Neural cell (in vitro differentiated cells): ENCODE measurements around the gene PTEN. TPM values are rescaled to one million over a fixed set of nuclear protein-coding genes. Genes with fewer than 3 reads are reported as not detected.

Experiments used
- H2AFZ ChIP-seq: fragments of 200-600, 300-800 bp; sonication (generic), shearing (Covaris generic); 2 replicates; pipeline ENCODE4 v1.6.0; 2014; ENCODE audit warnings: low read depth, mild to moderate bottlenecking, antibody characterized with exemption, low read length, moderate library complexity
- H3F3A ChIP-seq: fragments of 200-600 bp; shearing (Covaris generic); 2 replicates; pipeline ENCODE4 v1.6.1; 2016; ENCODE audit warnings: mild to moderate bottlenecking, moderate library complexity, mixed read lengths, antibody characterized with exemption, low read length; ENCODE audit not compliant: insufficient read depth, poor library complexity, severe bottlenecking
- H3K27ac ChIP-seq: fragments of 200-600, 300-800 bp; sonication (generic), shearing (Covaris generic); 2 replicates; pipeline ENCODE4 v1.5.1; 2014; ENCODE audit warnings: mild to moderate bottlenecking, low read length, moderate library complexity
- H3K27me3 ChIP-seq: fragments of 300-800, 200-600 bp; sonication (generic), shearing (Covaris generic); 2 replicates; pipeline ENCODE4 v1.6.0; 2014; ENCODE audit warnings: mild to moderate bottlenecking, low read depth, low read length, moderate library complexity; ENCODE audit not compliant: insufficient read depth
- H3K36me3 ChIP-seq: fragments of 300-800, 200-600 bp; sonication (generic), shearing (Covaris generic); 2 replicates; pipeline ENCODE4 v1.5.1; 2014; ENCODE audit warnings: mild to moderate bottlenecking, antibody characterized with exemption, low read length, moderate library complexity; ENCODE audit not compliant: insufficient read depth
- H3K4me2 ChIP-seq: fragments of 300-800, 200-600 bp; sonication (generic), shearing (Covaris generic); 2 replicates; pipeline ENCODE4 v1.6.0; 2014; ENCODE audit warnings: mild to moderate bottlenecking, low read length
- H3K4me3 ChIP-seq: fragments of 300-800, 200-600 bp; sonication (generic), shearing (Covaris generic); 2 replicates; pipeline ENCODE4 v1.5.1; 2014; ENCODE audit warnings: mild to moderate bottlenecking, low read length, moderate library complexity
- H3K79me2 ChIP-seq: fragments of 200-600 bp; shearing (Covaris generic); replicated peaks from 2 replicates; pipeline ENCODE4 v1.6.0; 2014; ENCODE audit warnings: mild to moderate bottlenecking, low read length, moderate library complexity; ENCODE audit not compliant: insufficient read depth
- H3K9ac ChIP-seq: fragments of 300-800, 200-600 bp; sonication (generic), shearing (Covaris generic); 2 replicates; pipeline ENCODE4 v1.6.1; 2016; ENCODE audit warnings: mild to moderate bottlenecking, low read length, mixed read lengths
- H3K9me2 ChIP-seq: fragments of 200-600 bp; shearing (Covaris generic); 2 replicates; pipeline ENCODE4 v1.6.1; 2016; ENCODE audit warnings: mild to moderate bottlenecking, low read length, mixed read lengths; ENCODE audit not compliant: insufficient read depth
- H3K9me3 ChIP-seq: fragments of 200-600, 300-800 bp; sonication (generic), shearing (Covaris generic); 2 replicates; pipeline ENCODE4 v1.6.1; 2016; ENCODE audit warnings: mild to moderate bottlenecking, mixed run types, low read length, moderate library complexity, mixed read lengths
- H4K20me1 ChIP-seq: fragments of 200-600 bp; shearing (Covaris generic); 2 replicates; pipeline ENCODE4 v1.6.1; 2016; ENCODE audit warnings: mild to moderate bottlenecking, mixed run types; ENCODE audit not compliant: insufficient read depth
- EP300 ChIP-seq: fragments of 450-650 bp; conservative IDR thresholded peaks from 2 replicates; pipeline ENCODE4 v1.6.1; 2014; ENCODE audit warnings: antibody characterized with exemption, mild to moderate bottlenecking, moderate library complexity; ENCODE audit not compliant: poor library complexity, severe bottlenecking
- EZH2 ChIP-seq: fragments of 200-600, 300-800 bp; shearing (Covaris generic), sonication (generic); IDR thresholded peaks from 2 replicates; pipeline ENCODE4 v1.6.1; 2014; ENCODE audit warnings: antibody characterized with exemption, low read length, borderline replicate concordance, mild to moderate bottlenecking; ENCODE audit not compliant: insufficient read depth, poor library complexity, severe bottlenecking
- MXI1 ChIP-seq: fragments of 450-650 bp; conservative IDR thresholded peaks from 2 replicates; pipeline ENCODE4 v1.6.1; 2014; ENCODE audit warnings: antibody characterized with exemption, mild to moderate bottlenecking; ENCODE audit not compliant: poor library complexity, severe bottlenecking
- POLR2AphosphoS5 ChIP-seq: IDR thresholded peaks from 2 replicates; pipeline ENCODE4 v1.6.1; 2012
- RAD21 ChIP-seq: fragments of 450-650 bp; conservative IDR thresholded peaks from 2 replicates; pipeline ENCODE4 v1.6.1; 2014; ENCODE audit warnings: antibody characterized with exemption, mild to moderate bottlenecking, moderate library complexity
- SMC3 ChIP-seq: fragments of 450-650 bp; conservative IDR thresholded peaks from 2 replicates; pipeline ENCODE4 v1.6.1; 2014; ENCODE audit warnings: antibody characterized with exemption, mild to moderate bottlenecking, moderate library complexity; ENCODE audit not compliant: poor library complexity
- TAF1 ChIP-seq: IDR thresholded peaks from 2 replicates; pipeline ENCODE4 v1.6.1; 2012; ENCODE audit warnings: low read depth
- polyA plus RNA-seq: library from polyadenylated mRNA; depleted of rRNA; stranded (reverse); fragments of >200 nt; gene quantifications from 2 replicates; pipeline ENCODE4 v1.2.3, GENCODE V29; 2014
- TF ChIP-seq, protein P1 (sequence below): IDR thresholded peaks from 2 replicates; pipeline ENCODE4 v1.6.1; 2012; ENCODE audit warnings: borderline replicate concordance
- TF ChIP-seq, protein P2 (sequence below): fragments of 450-650 bp; IDR thresholded peaks from 2 replicates; pipeline ENCODE4 v1.5.1; 2014; ENCODE audit warnings: antibody characterized with exemption, mild to moderate bottlenecking, moderate library complexity; ENCODE audit not compliant: poor library complexity, severe bottlenecking

Gene PTEN
- polyA plus RNA-seq, 1 donor from 2014 or later = 47.3 TPM

DNA sequence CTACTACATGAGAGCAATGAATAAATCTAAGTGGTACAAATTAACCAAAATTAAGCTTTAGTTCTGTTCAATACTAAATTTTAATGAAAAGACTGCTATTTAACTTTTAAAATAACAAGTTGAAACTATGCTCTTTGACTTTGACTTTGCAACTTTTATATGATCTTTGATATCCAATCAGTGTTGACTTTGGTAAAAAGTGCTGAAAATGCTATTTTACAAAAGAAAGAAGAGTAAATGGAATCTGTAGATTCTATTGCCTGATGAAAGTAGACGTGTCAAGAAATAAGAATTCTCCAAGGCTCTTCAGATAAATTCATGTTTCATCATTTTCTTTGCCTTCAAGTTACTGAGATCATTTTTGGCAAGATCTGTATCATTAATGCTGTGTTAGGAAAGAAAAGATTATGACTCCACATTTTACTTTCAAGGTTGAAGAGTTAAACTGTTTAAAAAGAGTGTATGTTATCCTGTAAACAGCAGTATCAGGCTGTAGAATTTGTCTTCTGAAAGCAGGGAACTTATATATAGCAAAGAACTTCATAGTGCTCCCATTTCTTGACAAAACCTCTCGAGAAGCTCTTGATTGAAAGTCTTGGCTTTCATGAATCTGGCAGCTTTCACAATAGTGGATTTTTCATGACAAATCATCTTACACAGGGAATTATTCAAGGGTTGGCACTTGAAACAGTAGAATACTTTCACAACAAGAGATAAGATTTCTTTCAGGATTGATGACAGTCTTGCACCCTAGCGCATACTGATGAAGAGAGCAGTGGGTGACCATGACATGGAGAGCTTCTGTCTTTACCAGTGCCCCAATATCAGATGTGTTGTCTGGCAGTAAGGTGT is 72.1 kb downstream of the PTEN start:
- no peaks in the 10 kb centered on the region for H3F3A ChIP-seq
- no peaks in the 10 kb centered on the region for H3K27me3 ChIP-seq
- no peaks in the 10 kb centered on the region for H3K9me2 ChIP-seq
- TF ChIP-seq RAD21 (no peak), MXI1 (no peak), EZH2 (no peak), EP300 (no peak), TAF1 (no peak), POLR2AphosphoS5 (no peak), SMC3 (no peak)
- TF ChIP-seq, protein P1, sequence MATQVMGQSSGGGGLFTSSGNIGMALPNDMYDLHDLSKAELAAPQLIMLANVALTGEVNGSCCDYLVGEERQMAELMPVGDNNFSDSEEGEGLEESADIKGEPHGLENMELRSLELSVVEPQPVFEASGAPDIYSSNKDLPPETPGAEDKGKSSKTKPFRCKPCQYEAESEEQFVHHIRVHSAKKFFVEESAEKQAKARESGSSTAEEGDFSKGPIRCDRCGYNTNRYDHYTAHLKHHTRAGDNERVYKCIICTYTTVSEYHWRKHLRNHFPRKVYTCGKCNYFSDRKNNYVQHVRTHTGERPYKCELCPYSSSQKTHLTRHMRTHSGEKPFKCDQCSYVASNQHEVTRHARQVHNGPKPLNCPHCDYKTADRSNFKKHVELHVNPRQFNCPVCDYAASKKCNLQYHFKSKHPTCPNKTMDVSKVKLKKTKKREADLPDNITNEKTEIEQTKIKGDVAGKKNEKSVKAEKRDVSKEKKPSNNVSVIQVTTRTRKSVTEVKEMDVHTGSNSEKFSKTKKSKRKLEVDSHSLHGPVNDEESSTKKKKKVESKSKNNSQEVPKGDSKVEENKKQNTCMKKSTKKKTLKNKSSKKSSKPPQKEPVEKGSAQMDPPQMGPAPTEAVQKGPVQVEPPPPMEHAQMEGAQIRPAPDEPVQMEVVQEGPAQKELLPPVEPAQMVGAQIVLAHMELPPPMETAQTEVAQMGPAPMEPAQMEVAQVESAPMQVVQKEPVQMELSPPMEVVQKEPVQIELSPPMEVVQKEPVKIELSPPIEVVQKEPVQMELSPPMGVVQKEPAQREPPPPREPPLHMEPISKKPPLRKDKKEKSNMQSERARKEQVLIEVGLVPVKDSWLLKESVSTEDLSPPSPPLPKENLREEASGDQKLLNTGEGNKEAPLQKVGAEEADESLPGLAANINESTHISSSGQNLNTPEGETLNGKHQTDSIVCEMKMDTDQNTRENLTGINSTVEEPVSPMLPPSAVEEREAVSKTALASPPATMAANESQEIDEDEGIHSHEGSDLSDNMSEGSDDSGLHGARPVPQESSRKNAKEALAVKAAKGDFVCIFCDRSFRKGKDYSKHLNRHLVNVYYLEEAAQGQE = no peak
- TF ChIP-seq, protein P2, sequence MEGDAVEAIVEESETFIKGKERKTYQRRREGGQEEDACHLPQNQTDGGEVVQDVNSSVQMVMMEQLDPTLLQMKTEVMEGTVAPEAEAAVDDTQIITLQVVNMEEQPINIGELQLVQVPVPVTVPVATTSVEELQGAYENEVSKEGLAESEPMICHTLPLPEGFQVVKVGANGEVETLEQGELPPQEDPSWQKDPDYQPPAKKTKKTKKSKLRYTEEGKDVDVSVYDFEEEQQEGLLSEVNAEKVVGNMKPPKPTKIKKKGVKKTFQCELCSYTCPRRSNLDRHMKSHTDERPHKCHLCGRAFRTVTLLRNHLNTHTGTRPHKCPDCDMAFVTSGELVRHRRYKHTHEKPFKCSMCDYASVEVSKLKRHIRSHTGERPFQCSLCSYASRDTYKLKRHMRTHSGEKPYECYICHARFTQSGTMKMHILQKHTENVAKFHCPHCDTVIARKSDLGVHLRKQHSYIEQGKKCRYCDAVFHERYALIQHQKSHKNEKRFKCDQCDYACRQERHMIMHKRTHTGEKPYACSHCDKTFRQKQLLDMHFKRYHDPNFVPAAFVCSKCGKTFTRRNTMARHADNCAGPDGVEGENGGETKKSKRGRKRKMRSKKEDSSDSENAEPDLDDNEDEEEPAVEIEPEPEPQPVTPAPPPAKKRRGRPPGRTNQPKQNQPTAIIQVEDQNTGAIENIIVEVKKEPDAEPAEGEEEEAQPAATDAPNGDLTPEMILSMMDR = no peak
- H3K79me2 ChIP-seq = no peaks in the 10 kb centered on the region
- H3K4me2 ChIP-seq = no peak overlapping the region
- no peaks in the 10 kb centered on the region for H4K20me1 ChIP-seq
- no peak overlapping the region for H2AFZ ChIP-seq
- no peak overlapping the region for H3K4me3 ChIP-seq
- H3K9ac ChIP-seq = no peak overlapping the region
- H3K36me3 ChIP-seq = no peaks in the 10 kb centered on the region
- no peak overlapping the region for H3K27ac ChIP-seq
- no peaks in the 10 kb centered on the region for H3K9me3 ChIP-seq

DNA sequence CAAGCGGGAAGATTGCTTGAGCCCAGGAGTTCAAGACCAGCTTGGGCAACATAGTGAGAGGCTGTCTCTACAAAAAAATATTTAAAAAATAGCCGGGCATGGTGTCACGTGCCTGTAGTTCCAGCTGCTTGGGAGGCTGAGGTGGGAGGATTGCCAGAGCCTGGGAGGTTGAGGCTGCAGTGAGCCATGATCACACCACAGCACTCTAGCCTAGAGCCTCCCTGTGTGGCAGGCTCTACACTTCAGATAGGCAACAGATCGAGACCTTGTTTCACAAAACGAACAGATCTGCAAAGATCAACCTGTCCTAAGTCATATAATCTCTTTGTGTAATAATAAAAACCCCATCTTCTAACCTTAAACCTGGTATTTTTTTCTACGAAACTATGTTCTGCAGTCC is 76.8 kb downstream of the PTEN start:
- Histone ChIP-seq H3K9me3 (no peaks in the 10 kb centered on the region), H3K27ac (no peak overlapping the region), H3F3A (no peaks in the 10 kb centered on the region), H2AFZ (no peak overlapping the region), H3K9ac (no peak overlapping the region), H3K36me3 (no peaks in the 10 kb centered on the region), H3K4me2 (no peak overlapping the region), H3K4me3 (no peak overlapping the region), H3K9me2 (no peaks in the 10 kb centered on the region), H3K79me2 (no peaks in the 10 kb centered on the region), H3K27me3 (no peaks in the 10 kb centered on the region), H4K20me1 (no peaks in the 10 kb centered on the region)
- TF ChIP-seq RAD21 (no peak), EZH2 (no peak), EP300 (no peak), TAF1 (no peak), POLR2AphosphoS5 (no peak), MXI1 (no peak), SMC3 (no peak)
- TF ChIP-seq, protein P1 = no peak
- TF ChIP-seq, protein P2 = no peak
